Endothelial cell of umbilical vein (primary cell): ENCODE data around the gene GOLGA8J. TPM values are rescaled to one million over a fixed set of nuclear protein-coding genes. Genes with fewer than 3 reads are reported as not detected.

Experiments
- BruUV-seq: library from RNA; stranded (reverse); fragments of 400-500 nt; replicated peaks from 2 replicates; lab custom pipeline; 2021; lab: Mats Ljungman, UMichigan
- CTCF ChIA-PET: fragments of 300-600, 350-600 bp; sonication (Branson Sonifier 250); formaldehyde crosslinking; loops from one replicate; lab custom pipeline; 2021; ENCODE audit warnings: antibody characterized with exemption, inconsistent platforms; lab: Charles Lee
- POLR2A ChIA-PET: fragments of 300-600, 350-600 bp; sonication (Branson Sonifier 250); formaldehyde crosslinking; loops from one replicate; lab custom pipeline; 2021; ENCODE audit warnings: antibody characterized with exemption, inconsistent platforms; lab: Charles Lee
- DNase-seq: peaks from one replicate; pipeline ENCODE4 v3.0.0-alpha.2; 2011; ENCODE audit warnings: low read depth, low spot score
- FAIRE-seq: peaks from 2 replicates; lab custom pipeline; 2011; peaks lifted over from hg19 to GRCh38; lab: Jason Lieb, UNC
- H2AFZ ChIP-seq: 2 replicates; pipeline ENCODE4 v1.6.0; 2012; ENCODE audit warnings: low read depth, low read length, control low read depth, inconsistent platforms
- H3K27ac ChIP-seq: 2 replicates; pipeline ENCODE4 v1.5.1; 2011; ENCODE audit warnings: low read depth, mild to moderate bottlenecking, control low read depth, low read length, moderate library complexity; ENCODE audit not compliant: insufficient read depth
- H3K27me3 ChIP-seq, 2 experiments: 2 replicates each; pipeline versions ENCODE4 v1.6.0 to v1.6.1; 2011; ENCODE audit warnings: low read length in 2 of 2, mixed read lengths in 1 of 2; ENCODE audit not compliant: control insufficient read depth in 2 of 2, insufficient read depth in 2 of 2
- H3K36me3 ChIP-seq, 2 experiments: 2 replicates in 1 of 2; 3 replicates in 1 of 2; pipeline ENCODE4 v1.5.1; 2011; ENCODE audit warnings: low read length in 2 of 2, mild to moderate bottlenecking in 1 of 2, moderate library complexity in 1 of 2; ENCODE audit not compliant: control insufficient read depth in 2 of 2, insufficient read depth in 2 of 2; ENCODE audit errors: extremely low read depth in 1 of 2
- H3K4me1 ChIP-seq: 3 replicates; pipeline ENCODE4 v1.5.1; 2011; ENCODE audit warnings: mild to moderate bottlenecking, low read length; ENCODE audit not compliant: control insufficient read depth, insufficient read depth; ENCODE audit errors: extremely low read depth
- H3K4me2 ChIP-seq: 2 replicates; pipeline ENCODE4 v1.6.1; 2011; ENCODE audit warnings: low read length, control low read depth, mixed read lengths; ENCODE audit not compliant: insufficient read depth
- H3K4me3 ChIP-seq, 3 experiments: fragments of 200-600 bp in 1 of 3; sonication (generic), shearing (Covaris generic) in 1 of 3; replicated peaks in 1 of 3; 2 replicates each; pipeline ENCODE4 v1.5.1; 2011 to 2016; ENCODE audit warnings: control low read depth in 3 of 3, low read length in 3 of 3, mild to moderate bottlenecking in 2 of 3, inconsistent platforms in 1 of 3, low read depth in 1 of 3, moderate library complexity in 1 of 3; ENCODE audit not compliant: insufficient read depth in 1 of 3
- H3K79me2 ChIP-seq: 2 replicates; pipeline ENCODE4 v1.6.0; 2012; ENCODE audit warnings: low read length, inconsistent platforms; ENCODE audit not compliant: control insufficient read depth, insufficient read depth
- H3K9ac ChIP-seq: replicated peaks from 2 replicates; pipeline ENCODE3; 2011; ENCODE audit warnings: low read length, control low read depth; ENCODE audit not compliant: insufficient read depth; ENCODE audit errors: extremely low read depth
- H3K9me1 ChIP-seq: replicated peaks from 3 replicates; pipeline ENCODE4 v1.6.0; 2011; ENCODE audit warnings: mild to moderate bottlenecking, low read length; ENCODE audit not compliant: control insufficient read depth, insufficient read depth; ENCODE audit errors: extremely low read depth
- H3K9me3 ChIP-seq: replicated peaks from 2 replicates; pipeline ENCODE4 v1.5.1; 2012; ENCODE audit warnings: low read length, inconsistent platforms; ENCODE audit not compliant: control insufficient read depth, insufficient read depth
- H4K20me1 ChIP-seq: replicated peaks from 2 replicates; pipeline ENCODE3; 2011; ENCODE audit warnings: mild to moderate bottlenecking, low read length; ENCODE audit not compliant: control insufficient read depth, insufficient read depth; ENCODE audit errors: extremely low read depth
- EZH2 ChIP-seq: IDR thresholded peaks from 2 replicates; pipeline ENCODE4 v1.6.1; 2012; ENCODE audit warnings: borderline replicate concordance, low read depth, mild to moderate bottlenecking, moderate library complexity, low read length, inconsistent platforms; ENCODE audit not compliant: severe bottlenecking
- FOS ChIP-seq: IDR thresholded peaks from 2 replicates; pipeline ENCODE4 v1.6.1; 2011; ENCODE audit warnings: mild to moderate bottlenecking, low read length, moderate library complexity, borderline replicate concordance; ENCODE audit not compliant: insufficient read depth
- GATA2 ChIP-seq: IDR thresholded peaks from 2 replicates; pipeline ENCODE4 v1.7.0; 2011; ENCODE audit warnings: low read depth, mild to moderate bottlenecking, moderate library complexity, mixed read lengths, low read length; ENCODE audit not compliant: insufficient read length, insufficient read depth
- MAX ChIP-seq: IDR thresholded peaks from 2 replicates; pipeline ENCODE4 v1.6.1; 2011; ENCODE audit not compliant: insufficient read depth, insufficient read length
- MYC ChIP-seq: IDR thresholded peaks from one replicate; pipeline ENCODE4 v1.6.1; 2011; ENCODE audit warnings: mild to moderate bottlenecking, low read depth, low read length
- POLR2A ChIP-seq: IDR thresholded peaks from 2 replicates; pipeline ENCODE4 v1.6.1; 2012; ENCODE audit warnings: low read depth, mild to moderate bottlenecking, control low read depth, low read length
- POLR2AphosphoS5 ChIP-seq: IDR thresholded peaks from 2 replicates; pipeline ENCODE4 v1.6.1; 2012; ENCODE audit warnings: low read depth, mild to moderate bottlenecking, control low read depth, low read length, moderate library complexity; ENCODE audit not compliant: insufficient read depth
- dilution Hi-C: fragments of 300-500 bp; cut with MboI; formaldehyde crosslinking; loops from one replicate; pipeline ENCODE4 v1.15.0; 2019; ENCODE audit warnings: low sequenced_read_pairs; ENCODE audit not compliant: extremely low pct_ligation_motif_present
- intact Hi-C: fragments of 100-400 bp; cut with micrococcal nuclease; formaldehyde crosslinking; loops from one replicate; pipeline ENCODE4 v1.10.0; 2022
- polyA plus RNA-seq, 4 experiments: library from polyadenylated mRNA; depleted of rRNA in 3 of 4; stranded (reverse) in 3 of 4; unstranded in 1 of 4; fragments of >200 nt; gene quantifications; 2 replicates each; pipeline versions ENCODE4 v1.2.1 to v1.2.3, GENCODE V29; 2011 to 2012; ENCODE audit warnings: missing spikeins in 1 of 4
- total RNA-seq: library from RNA; stranded (reverse); gene quantifications from 2 replicates; pipeline ENCODE4 v1.2.3, GENCODE V29; 2021
- TF ChIP-seq, protein P1 (sequence below), 2 donors: IDR thresholded peaks; 1 replicate in 1 of 2; 2 replicates in 1 of 2; pipeline ENCODE4 v1.5.1; 2011; ENCODE audit warnings: low read length in 2 of 2, mild to moderate bottlenecking in 2 of 2, moderate library complexity in 2 of 2, control low read depth in 1 of 2, inconsistent platforms in 1 of 2, low read depth in 1 of 2; ENCODE audit not compliant: insufficient read depth in 1 of 2; ENCODE audit errors: extremely low read depth in 1 of 2

The GOLGA8J gene
- total and polyA plus RNA-seq, 2 donors (not counting 3 experiments of a cell fraction or from before 2014, with no cell fraction given): not detected

GRCh38 chr15:30036036-30036703, 46.6 kb upstream of the GOLGA8J start:
- dilution Hi-C loops (no loop called here), intact Hi-C loops (no loop called here)
- Histone ChIP-seq H3K27ac (no peak overlapping the region), H3K9ac (no peak overlapping the region), H3K4me1 (no peaks in the 10 kb centered on the region), H2AFZ (no peak overlapping the region), H3K36me3 (no peaks in the 10 kb centered on the region), H3K4me2 (no peak overlapping the region), H4K20me1 (no peaks in the 10 kb centered on the region), H3K27me3 (peaks cover 0 to 2% of the 10 kb centered on the region in 2 experiments), H3K79me2 (no peaks in the 10 kb centered on the region), H3K9me3 (no peaks in the 10 kb centered on the region), H3K4me3 (no peak overlapping the region), H3K9me1 (no peaks in the 10 kb centered on the region)
- ChIA-PET CTCF (no interaction called here), POLR2A (no interaction called here)
- no peak for FAIRE-seq
- TF ChIP-seq MAX (no peak), EZH2 (no peak), MYC (no peak), POLR2AphosphoS5 (no peak)
- BruUV-seq: no TSS peak
- DNase-seq: no peak

- no peaks in the 10 kb centered on the region for H4K20me1 ChIP-seq
- no peaks in the 10 kb centered on the region for H3K4me1 ChIP-seq
- H3K4me3 ChIP-seq: no peak overlapping the region
- TF ChIP-seq GATA2 (no peak), EZH2 (no peak), POLR2A (no peak), FOS (no peak)
- TF ChIP-seq, protein P1, sequence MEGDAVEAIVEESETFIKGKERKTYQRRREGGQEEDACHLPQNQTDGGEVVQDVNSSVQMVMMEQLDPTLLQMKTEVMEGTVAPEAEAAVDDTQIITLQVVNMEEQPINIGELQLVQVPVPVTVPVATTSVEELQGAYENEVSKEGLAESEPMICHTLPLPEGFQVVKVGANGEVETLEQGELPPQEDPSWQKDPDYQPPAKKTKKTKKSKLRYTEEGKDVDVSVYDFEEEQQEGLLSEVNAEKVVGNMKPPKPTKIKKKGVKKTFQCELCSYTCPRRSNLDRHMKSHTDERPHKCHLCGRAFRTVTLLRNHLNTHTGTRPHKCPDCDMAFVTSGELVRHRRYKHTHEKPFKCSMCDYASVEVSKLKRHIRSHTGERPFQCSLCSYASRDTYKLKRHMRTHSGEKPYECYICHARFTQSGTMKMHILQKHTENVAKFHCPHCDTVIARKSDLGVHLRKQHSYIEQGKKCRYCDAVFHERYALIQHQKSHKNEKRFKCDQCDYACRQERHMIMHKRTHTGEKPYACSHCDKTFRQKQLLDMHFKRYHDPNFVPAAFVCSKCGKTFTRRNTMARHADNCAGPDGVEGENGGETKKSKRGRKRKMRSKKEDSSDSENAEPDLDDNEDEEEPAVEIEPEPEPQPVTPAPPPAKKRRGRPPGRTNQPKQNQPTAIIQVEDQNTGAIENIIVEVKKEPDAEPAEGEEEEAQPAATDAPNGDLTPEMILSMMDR (IDR thresholded peaks at IDR 0.05; ENCODE audit: extremely low read depth in 1 of 2, insufficient read depth in 1 of 2, low read depth in 1 of 2, low read length in 2 of 2): no peak
- no TSS peak for BruUV-seq
- DNase-seq (no peak), FAIRE-seq (no peak)
- no peak overlapping the region for H3K27ac ChIP-seq
- no peak overlapping the region for H3K4me2 ChIP-seq
- H3K9ac ChIP-seq: no peak overlapping the region
- intact Hi-C loops (no loop called here), dilution Hi-C loops (no loop called here)
- H3K27me3 ChIP-seq: peaks cover 0 to 2% of the 10 kb centered on the region in 2 experiments
- no peak overlapping the region for H2AFZ ChIP-seq
- H3K36me3 ChIP-seq: no peaks in the 10 kb centered on the region
- H3K79me2 ChIP-seq: no peaks in the 10 kb centered on the region
- H3K9me1 ChIP-seq: no peaks in the 10 kb centered on the region
- ChIA-PET POLR2A (no interaction called here), CTCF (interaction anchor here (2.9 kb wide), 1 partner anchor 291 kb away, joined by 10 read pairs; no protein-coding TSS in a partner anchor)
- no peaks in the 10 kb centered on the region for H3K9me3 ChIP-seq
Measured at GRCh38 chr15:30038667-30039523, 43.9 kb upstream of the GOLGA8J start.
